Stimulated activated naive CD8-positive, alpha-beta T cell treated with anti-CD3 and anti-CD28 coated beads, Interleukin-15, amount 100 ng/mL, for 72 hours (primary cell): ENCODE results near the gene TBCB.
A peak's percentile ranks its signal among the peaks of the same experiment; 100 is the strongest.
"Not testable (repeated sequence)": the region's sequence is repeated elsewhere in the genome, so short reads cannot be mapped to it uniquely, and the experiment has no call there.

ENCODE experiments used
- ATAC-seq: fragments of 150-1000 bp; cut with Tn5 transposase; 2 replicates; pipeline ENCODE4 v1.10.0; 2021; ENCODE audit warnings: mild to moderate bottlenecking, moderate library complexity
- DNase-seq, 2 donors: peaks; one replicate each; pipeline ENCODE4 v3.0.0; 2021 to 2022
- H3K27ac Mint-ChIP-seq, 2 donors: one replicate each; pipeline ENCODE4 v1.8.0; 2022; ENCODE audit warnings: mild to moderate bottlenecking in 2 of 2, mixed read lengths in 2 of 2, moderate library complexity in 2 of 2
- H3K27me3 Mint-ChIP-seq: one replicate; pipeline ENCODE4 v1.8.0; 2022; ENCODE audit warnings: mixed read lengths
- H3K4me1 Mint-ChIP-seq: one replicate; pipeline ENCODE4 v1.8.0; 2022; ENCODE audit warnings: mild to moderate bottlenecking, mixed read lengths
- H3K4me3 Mint-ChIP-seq, 2 donors: one replicate each; pipeline ENCODE4 v1.8.0; 2022; ENCODE audit warnings: mild to moderate bottlenecking in 2 of 2, mixed read lengths in 2 of 2, moderate library complexity in 1 of 2
- H3K9me3 Mint-ChIP-seq, 2 donors: one replicate each; pipeline ENCODE4 v1.8.0; 2022; ENCODE audit warnings: mixed read lengths in 2 of 2

TBCB gene

GRCh38 chr19:36115453-36116343, at the start of gene TBCB:
Gene TBCB, plus strand, starts transcription at chr19:36115468. Its CDS starts 93 bp downstream, at chr19:36115561.
- H3K9me3 Mint-ChIP-seq: no peaks in the 10 kb centered on the region
- DNase-seq: no peak
- peak; percentile 67 for ATAC-seq
- peak within 1 kb of the TSS; percentile 99 for H3K4me3 Mint-ChIP-seq
- H3K27me3 Mint-ChIP-seq: no peaks in the 10 kb centered on the region
- H3K4me1 Mint-ChIP-seq: peaks cover 57% of the 10 kb centered on the region
- peak within 1 kb of the TSS; percentile 97 to 99 for H3K27ac Mint-ChIP-seq

GRCh38 chr19:36067681-36068080, 47.6 kb upstream of the TBCB start:
- Mint-ChIP-seq H3K9me3 (no peaks in the 10 kb centered on the region), H3K27ac (no peak overlapping the region)

GRCh38 chr19:36068810-36069499, 46.3 kb upstream of the TBCB start:
- not testable (repeated sequence) for H3K9me3 Mint-ChIP-seq

More at GRCh38 chr19:36067681-36068080, 47.6 kb upstream of the TBCB start:
- H3K4me3 Mint-ChIP-seq: no peak overlapping the region
- DNase-seq (no peak), ATAC-seq (no peak)
- H3K4me1 Mint-ChIP-seq: no peaks in the 10 kb centered on the region
- H3K27me3 Mint-ChIP-seq: no peaks in the 10 kb centered on the region

GRCh38 chr19:36072081-36072480, 43.2 kb upstream of the TBCB start:
- ATAC-seq (no peak), DNase-seq (no peak)
- Mint-ChIP-seq H3K4me3 (no peak overlapping the region), H3K4me1 (no peaks in the 10 kb centered on the region), H3K9me3 (no peaks in the 10 kb centered on the region), H3K27me3 (no peaks in the 10 kb centered on the region), H3K27ac (peak overlapping the region in 1 of 2 donors; percentile 88)

More at GRCh38 chr19:36068810-36069499, 46.3 kb upstream of the TBCB start:
- not testable (repeated sequence) for H3K27ac Mint-ChIP-seq, H3K27me3 Mint-ChIP-seq, DNase-seq, H3K4me3 Mint-ChIP-seq, H3K4me1 Mint-ChIP-seq
- peak; percentile 52 for ATAC-seq

- DNase-seq (no peak), ATAC-seq (no peak)
- H3K4me1 Mint-ChIP-seq: no peaks in the 10 kb centered on the region
- H3K9me3 Mint-ChIP-seq: no peaks in the 10 kb centered on the region
- no peak overlapping the region for H3K27ac Mint-ChIP-seq
- no peaks in the 10 kb centered on the region for H3K27me3 Mint-ChIP-seq
- H3K4me3 Mint-ChIP-seq: no peak overlapping the region
These were observed 42.0 kb upstream of the TBCB start for GRCh38 chr19:36073121-36073876.

GRCh38 chr19:36079389-36079945, 35.8 kb upstream of the TBCB start:
- H3K27ac Mint-ChIP-seq: no peak overlapping the region

GRCh38 chr19:36081385-36081784, 33.9 kb upstream of the TBCB start:
- Mint-ChIP-seq H3K9me3 (no peaks in the 10 kb centered on the region), H3K27ac (no peak overlapping the region), H3K4me3 (no peak overlapping the region), H3K4me1 (no peaks in the 10 kb centered on the region), H3K27me3 (no peaks in the 10 kb centered on the region)
- DNase-seq (no peak), ATAC-seq (no peak)

More at GRCh38 chr19:36079389-36079945, 35.8 kb upstream of the TBCB start:
- H3K4me3 Mint-ChIP-seq: no peak overlapping the region
- ATAC-seq (no peak), DNase-seq (no peak)
- no peaks in the 10 kb centered on the region for H3K4me1 Mint-ChIP-seq
- H3K27me3 Mint-ChIP-seq: no peaks in the 10 kb centered on the region
- no peaks in the 10 kb centered on the region for H3K9me3 Mint-ChIP-seq

GRCh38 chr19:36081894-36082293, 33.4 kb upstream of the TBCB start:
- ATAC-seq (no peak), DNase-seq (no peak)
- H3K4me3 Mint-ChIP-seq: no peak overlapping the region
- no peaks in the 10 kb centered on the region for H3K9me3 Mint-ChIP-seq
- H3K4me1 Mint-ChIP-seq: no peaks in the 10 kb centered on the region
- H3K27me3 Mint-ChIP-seq: no peaks in the 10 kb centered on the region
- H3K27ac Mint-ChIP-seq: no peak overlapping the region

GRCh38 chr19:36082916-36083315, 32.4 kb upstream of the TBCB start:
- H3K4me3 Mint-ChIP-seq: no peak overlapping the region
- H3K27ac Mint-ChIP-seq: no peak overlapping the region
- H3K4me1 Mint-ChIP-seq: no peaks in the 10 kb centered on the region
- no peaks in the 10 kb centered on the region for H3K9me3 Mint-ChIP-seq
- DNase-seq (no peak), ATAC-seq (no peak)
- no peaks in the 10 kb centered on the region for H3K27me3 Mint-ChIP-seq

- Mint-ChIP-seq H3K27me3 (no peaks in the 10 kb centered on the region), H3K9me3 (no peaks in the 10 kb centered on the region), H3K27ac (peak overlapping the region in 1 of 2 donors; percentile 19), H3K4me3 (no peak overlapping the region), H3K4me1 (no peaks in the 10 kb centered on the region)
- DNase-seq (no peak), ATAC-seq (no peak)
These were observed 30.8 kb upstream of the TBCB start for GRCh38 chr19:36084231-36085009.

GRCh38 chr19:36086326-36086725, 28.9 kb upstream of the TBCB start:
- H3K4me1 Mint-ChIP-seq: peaks cover under 1% of the 10 kb centered on the region
- ATAC-seq: no peak
- no peaks in the 10 kb centered on the region for H3K9me3 Mint-ChIP-seq
- no peak overlapping the region for H3K27ac Mint-ChIP-seq
- H3K27me3 Mint-ChIP-seq: no peaks in the 10 kb centered on the region
- DNase-seq: no peak
- no peak overlapping the region for H3K4me3 Mint-ChIP-seq

- no peak for DNase-seq
- H3K27ac Mint-ChIP-seq: no peak overlapping the region
- H3K4me3 Mint-ChIP-seq: no peak overlapping the region
- no peaks in the 10 kb centered on the region for H3K27me3 Mint-ChIP-seq
- ATAC-seq: no peak
- no peaks in the 10 kb centered on the region for H3K9me3 Mint-ChIP-seq
- H3K4me1 Mint-ChIP-seq: peaks cover 29% of the 10 kb centered on the region
These were observed 25.4 kb upstream of the TBCB start for GRCh38 chr19:36089847-36090246.

- DNase-seq: no peak
- Mint-ChIP-seq H3K4me1 (peaks cover 29% of the 10 kb centered on the region), H3K27ac (no peak overlapping the region), H3K9me3 (no peaks in the 10 kb centered on the region), H3K4me3 (peak overlapping the region in 1 of 2 donors; percentile 35), H3K27me3 (no peaks in the 10 kb centered on the region)
- no peak for ATAC-seq
These were observed 24.2 kb upstream of the TBCB start for GRCh38 chr19:36090910-36091695.

- peaks cover 29% of the 10 kb centered on the region for H3K4me1 Mint-ChIP-seq
- ATAC-seq: peak; percentile 31
- no peaks in the 10 kb centered on the region for H3K27me3 Mint-ChIP-seq
- H3K27ac Mint-ChIP-seq: peak overlapping the region in 1 of 2 donors; percentile 36
- H3K9me3 Mint-ChIP-seq: no peaks in the 10 kb centered on the region
- DNase-seq: no peak
- peak overlapping the region in 1 of 2 donors; percentile 55 for H3K4me3 Mint-ChIP-seq
These were observed 22.7 kb upstream of the TBCB start for GRCh38 chr19:36092566-36092965.
